HCEC 1CT (cell line): Measurements from ENCODE around the gene ACSL1.

Experiments used
- DNase-seq: peaks from one replicate; pipeline ENCODE4 v3.0.0-alpha.2; 2017

The ACSL1 gene

GRCh38 chr4:184706453-184706852, 119.3 kb downstream of the ACSL1 start:
- no peak for DNase-seq

DNA sequence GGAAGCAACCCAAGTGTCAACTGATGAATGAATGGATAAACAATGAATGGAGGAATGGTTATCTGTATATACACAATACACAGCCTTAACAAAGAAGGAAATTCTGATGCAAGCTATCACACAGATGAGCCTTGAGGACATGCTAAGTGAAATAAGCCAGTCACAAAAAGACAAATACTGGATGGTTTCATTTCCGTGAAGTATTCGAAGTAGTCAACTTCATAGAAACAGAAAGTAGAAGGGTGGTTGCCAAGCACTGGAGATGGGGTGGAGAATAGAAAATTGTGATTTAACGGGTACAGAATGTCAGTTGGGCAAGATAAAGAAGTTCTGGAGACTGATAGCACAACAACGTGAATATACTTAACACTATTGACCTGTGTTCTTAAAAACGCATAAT, 120.1 kb downstream of the ACSL1 start:
- no peak for DNase-seq
